Left ventricle myocardium inferior (tissue), 1 donor: ENCODE results near the gene SYNPO2. TPM values are rescaled to one million over a fixed set of nuclear protein-coding genes. Genes with fewer than 3 reads are reported as not detected.

Source experiments
- DNase-seq: peaks from one replicate; pipeline ENCODE4 v3.0.0-alpha.2; 2020
- H3K27ac ChIP-seq: fragments of 200-600 bp; replicated peaks from 2 replicates; pipeline ENCODE4 v1.8.0; 2021
- H3K27me3 ChIP-seq: fragments of 200-600 bp; 2 replicates; pipeline ENCODE4 v1.8.0; 2021; ENCODE audit warnings: low read depth
- H3K36me3 ChIP-seq: fragments of 200-600 bp; 2 replicates; pipeline ENCODE4 v1.8.0; 2021
- H3K4me1 ChIP-seq: fragments of 200-600 bp; 2 replicates; pipeline ENCODE4 v1.8.0; 2021
- H3K4me3 ChIP-seq: fragments of 200-600 bp; 2 replicates; pipeline ENCODE4 v1.8.0; 2021; ENCODE audit warnings: mild to moderate bottlenecking, moderate library complexity
- H3K9me3 ChIP-seq: fragments of 200-600 bp; replicated peaks from 2 replicates; pipeline ENCODE4 v1.8.0; 2021
- CTCF ChIP-seq: fragments of 200-600 bp; IDR thresholded peaks from 2 replicates; pipeline ENCODE4 v1.8.0; 2021; ENCODE audit warnings: antibody characterized with exemption, mild to moderate bottlenecking, borderline replicate concordance
- intact Hi-C: fragments of 100-400 bp; cut with micrococcal nuclease; formaldehyde crosslinking; loops from one replicate; pipeline ENCODE4 v1.11.0; 2022
- total RNA-seq: library from RNA; stranded (reverse); fragmentation: NEBNext Ultra II Directional; extraction: Animal tissue kit (Norgen Biotek cat#: 25700); gene quantifications from one replicate; pipeline ENCODE4 v1.2.1, GENCODE V29; 2021
- donor health status: DM: no; HTN: yes; CAD: no; lungs with severe emphysema.

The SYNPO2 gene
- total RNA-seq, 1 donor from 2014 or later: 239 TPM

DNA sequence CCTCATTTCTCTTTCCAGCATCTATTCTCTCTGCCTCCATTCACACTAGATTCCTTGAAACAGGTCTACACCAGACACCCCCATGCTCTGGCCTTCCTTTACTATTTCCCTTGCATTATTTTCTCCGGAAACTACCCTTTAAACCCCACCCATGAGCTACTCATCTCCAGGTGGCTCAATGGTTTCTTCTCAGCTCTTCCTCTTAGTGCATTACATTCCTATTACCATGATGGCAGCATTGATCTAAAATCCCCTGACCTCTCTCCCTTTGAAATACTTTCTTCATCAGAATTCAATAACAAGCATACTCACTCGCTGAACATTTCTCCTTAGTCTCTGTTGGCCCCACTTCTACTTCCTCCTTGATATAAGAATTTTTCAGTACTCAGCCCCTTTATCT, 94.6 kb downstream of the SYNPO2 start:
- H3K4me1 ChIP-seq: peaks cover 98% of the 10 kb centered on the region

GRCh38 chr4:118983831-118984230, 95.2 kb downstream of the SYNPO2 start:
- Histone ChIP-seq H3K27ac (peak overlapping the region; percentile 65), H3K4me1 (peaks cover 100% of the 10 kb centered on the region), H3K36me3 (no peaks in the 10 kb centered on the region), H3K4me3 (no peak overlapping the region), H3K9me3 (no peaks in the 10 kb centered on the region), H3K27me3 (no peaks in the 10 kb centered on the region)
- TF ChIP-seq CTCF: no peak
- no peak for DNase-seq
- intact Hi-C loops: loop anchor here (5.0 kb wide), 1 partner anchor 303 kb away; no protein-coding TSS in a partner anchor

More for the DNA sequence above, 94.6 kb downstream of the SYNPO2 start:
- no peaks in the 10 kb centered on the region for H3K27me3 ChIP-seq
- H3K4me3 ChIP-seq: no peak overlapping the region
- H3K36me3 ChIP-seq: no peaks in the 10 kb centered on the region
- no peaks in the 10 kb centered on the region for H3K9me3 ChIP-seq
- no peak for TF ChIP-seq CTCF
- DNase-seq: no peak
- peak overlapping the region; percentile 65 for H3K27ac ChIP-seq
- intact Hi-C loops: loop anchor here (5.0 kb wide), 1 partner anchor 304 kb away; no protein-coding TSS in a partner anchor

- no peak overlapping the region for H3K4me3 ChIP-seq
These were observed 96.7 kb downstream of the SYNPO2 start for GRCh38 chr4:118985170-118986000.

DNA sequence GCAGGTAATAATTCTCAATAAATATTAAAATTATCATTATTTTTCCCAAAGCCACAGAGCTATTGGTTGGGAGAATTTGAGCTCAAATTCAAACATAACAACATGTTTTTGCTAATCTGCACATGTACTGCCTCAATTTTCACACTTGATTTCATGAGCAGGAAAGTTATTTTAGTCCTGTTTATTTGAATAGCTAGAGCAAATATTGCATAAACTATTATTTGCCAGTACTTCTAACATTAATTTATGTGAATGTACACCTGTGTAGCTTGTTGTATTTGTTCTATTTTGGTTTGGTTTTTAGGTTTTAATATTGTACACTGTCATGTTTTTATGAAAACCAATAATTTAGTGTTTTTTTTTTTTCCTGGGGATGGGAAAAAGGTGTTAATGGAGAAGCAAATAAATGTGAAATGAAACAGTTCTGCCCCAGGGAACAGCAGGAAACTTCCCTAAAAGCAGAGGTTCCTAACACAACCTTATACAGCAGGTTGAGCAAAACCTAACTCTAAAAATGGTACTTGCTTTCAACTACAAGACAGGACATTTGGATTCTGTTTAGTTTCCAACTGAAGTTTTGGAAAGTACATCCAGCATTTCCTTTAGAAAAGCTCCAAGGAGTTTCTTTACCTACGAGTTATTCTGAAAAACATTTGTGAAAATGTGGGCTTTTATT, 99.4 kb downstream of the SYNPO2 start:
- peaks cover 90% of the 10 kb centered on the region for H3K4me1 ChIP-seq

More at GRCh38 chr4:118985170-118986000, 96.7 kb downstream of the SYNPO2 start:
- H3K4me1 ChIP-seq: peaks cover 100% of the 10 kb centered on the region
- H3K9me3 ChIP-seq: no peaks in the 10 kb centered on the region
- intact Hi-C loops: no loop called here
- no peaks in the 10 kb centered on the region for H3K36me3 ChIP-seq
- no peaks in the 10 kb centered on the region for H3K27me3 ChIP-seq
- no peak for TF ChIP-seq CTCF
- peak overlapping the region; percentile 65 for H3K27ac ChIP-seq
- no peak for DNase-seq

GRCh38 chr4:118988635-118988972, 100.0 kb downstream of the SYNPO2 start:
- no peaks in the 10 kb centered on the region for H3K9me3 ChIP-seq
- no peaks in the 10 kb centered on the region for H3K27me3 ChIP-seq
- H3K4me1 ChIP-seq: peaks cover 90% of the 10 kb centered on the region
- DNase-seq: no peak
- no peaks in the 10 kb centered on the region for H3K36me3 ChIP-seq
- intact Hi-C loops: no loop called here
- no peak for TF ChIP-seq CTCF
- H3K27ac ChIP-seq: peak overlapping the region; percentile 65
- H3K4me3 ChIP-seq: no peak overlapping the region

More for the DNA sequence above, 99.4 kb downstream of the SYNPO2 start:
- Histone ChIP-seq H3K9me3 (no peaks in the 10 kb centered on the region), H3K4me3 (no peak overlapping the region), H3K27me3 (no peaks in the 10 kb centered on the region), H3K27ac (peak overlapping the region; percentile 65), H3K36me3 (no peaks in the 10 kb centered on the region)
- intact Hi-C loops: no loop called here
- no peak for TF ChIP-seq CTCF
- no peak for DNase-seq
